ENCODE results near the gene CYP2U1.

GRCh38 chr4:107978716-107979451 is 47.5 kb downstream of the CYP2U1 start:
- TF ChIP-seq CTCF (conservative IDR thresholded peaks at IDR 0.05 in 1 of 2, IDR thresholded peaks at IDR 0.05 in 1 of 2; ENCODE audit: low read depth in 1 of 2, low read length in 2 of 2) (no peak), EZH2 (IDR thresholded peaks at IDR 0.05; ENCODE audit: low read length, missing control alignments) (no peak)

Measured in fibroblast of lung (primary cell).